H1 (cell line): ENCODE results near the gene SLC24A3.

Experiments used
- EP300 ChIP-seq, 2 experiments: IDR thresholded peaks; 1 replicate in 1 of 2; 2 replicates in 1 of 2; pipeline ENCODE4 v1.6.1; 2011 to 2012; ENCODE audit warnings: low read depth in 2 of 2, low read length in 2 of 2, mild to moderate bottlenecking in 2 of 2, borderline replicate concordance in 1 of 2, inconsistent platforms in 1 of 2, moderate library complexity in 1 of 2
- FOSL1 ChIP-seq: IDR thresholded peaks from 2 replicates; pipeline ENCODE4 v1.6.1; 2011; ENCODE audit warnings: mild to moderate bottlenecking, low read depth, low read length, moderate library complexity; ENCODE audit not compliant: insufficient read depth
- RAD21 ChIP-seq, 2 experiments: IDR thresholded peaks in 1 of 2; conservative IDR thresholded peaks in 1 of 2; 2 replicates each; pipeline ENCODE4 v1.6.1; 2011; ENCODE audit warnings: low read depth in 2 of 2, low read length in 2 of 2, improper control_type of control experiment in 1 of 2, inconsistent platforms in 1 of 2, mild to moderate bottlenecking in 1 of 2, moderate library complexity in 1 of 2
- RBBP5 ChIP-seq: IDR thresholded peaks from 2 replicates; pipeline ENCODE4 v1.7.1; 2012; ENCODE audit warnings: low read depth, mild to moderate bottlenecking, inconsistent platforms, low read length, moderate library complexity, borderline replicate concordance
- RXRA ChIP-seq: IDR thresholded peaks from 2 replicates; pipeline ENCODE4 v1.6.1; 2011; ENCODE audit warnings: low read depth, mild to moderate bottlenecking, low read length, moderate library complexity; ENCODE audit not compliant: insufficient read depth
- SP4 ChIP-seq: IDR thresholded peaks from 2 replicates; pipeline ENCODE4 v1.6.1; 2012; ENCODE audit warnings: low read length, inconsistent platforms
- TF ChIP-seq, protein P1 (sequence below), 3 experiments: IDR thresholded peaks; 1 replicate in 2 of 3; 2 replicates in 1 of 3; pipeline versions ENCODE4 v1.5.1 to v1.6.1; 2011; ENCODE audit warnings: low read length in 3 of 3, mild to moderate bottlenecking in 3 of 3, inconsistent platforms in 2 of 3, low read depth in 1 of 3, moderate library complexity in 1 of 3; ENCODE audit not compliant: insufficient read depth in 1 of 3; ENCODE audit errors: control extremely low read depth in 1 of 3

DNA sequence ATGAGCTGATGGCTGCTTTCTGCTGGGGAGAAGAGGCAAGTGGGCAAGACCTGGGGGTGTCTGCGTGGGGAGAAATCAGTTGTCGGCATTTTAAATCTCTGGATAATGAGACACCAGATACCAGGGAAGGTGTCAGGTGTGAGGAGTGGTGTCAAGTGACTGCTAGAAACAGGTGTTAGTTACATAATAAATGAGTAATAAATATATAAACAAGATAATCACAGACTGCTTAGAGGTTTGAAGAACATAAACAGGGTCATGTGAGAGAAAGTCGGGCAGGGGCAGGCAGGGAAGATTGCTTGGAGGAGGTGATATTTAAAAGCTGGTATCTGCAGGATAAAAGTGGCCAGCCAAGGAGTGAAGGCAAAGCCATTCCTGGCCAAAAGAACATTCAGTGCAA lies 458.4 kb downstream of the SLC24A3 start:
- TF ChIP-seq, protein P1, sequence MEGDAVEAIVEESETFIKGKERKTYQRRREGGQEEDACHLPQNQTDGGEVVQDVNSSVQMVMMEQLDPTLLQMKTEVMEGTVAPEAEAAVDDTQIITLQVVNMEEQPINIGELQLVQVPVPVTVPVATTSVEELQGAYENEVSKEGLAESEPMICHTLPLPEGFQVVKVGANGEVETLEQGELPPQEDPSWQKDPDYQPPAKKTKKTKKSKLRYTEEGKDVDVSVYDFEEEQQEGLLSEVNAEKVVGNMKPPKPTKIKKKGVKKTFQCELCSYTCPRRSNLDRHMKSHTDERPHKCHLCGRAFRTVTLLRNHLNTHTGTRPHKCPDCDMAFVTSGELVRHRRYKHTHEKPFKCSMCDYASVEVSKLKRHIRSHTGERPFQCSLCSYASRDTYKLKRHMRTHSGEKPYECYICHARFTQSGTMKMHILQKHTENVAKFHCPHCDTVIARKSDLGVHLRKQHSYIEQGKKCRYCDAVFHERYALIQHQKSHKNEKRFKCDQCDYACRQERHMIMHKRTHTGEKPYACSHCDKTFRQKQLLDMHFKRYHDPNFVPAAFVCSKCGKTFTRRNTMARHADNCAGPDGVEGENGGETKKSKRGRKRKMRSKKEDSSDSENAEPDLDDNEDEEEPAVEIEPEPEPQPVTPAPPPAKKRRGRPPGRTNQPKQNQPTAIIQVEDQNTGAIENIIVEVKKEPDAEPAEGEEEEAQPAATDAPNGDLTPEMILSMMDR (IDR thresholded peaks at IDR 0.05; ENCODE audit: control extremely low read depth in 1 of 3, insufficient read depth in 1 of 3, low read depth in 1 of 3, low read length in 3 of 3): no peak
- TF ChIP-seq SP4 (no peak), RXRA (no peak), RAD21 (IDR thresholded peaks at IDR 0.05 in 1 of 2, conservative IDR thresholded peaks at IDR 0.05 in 1 of 2; ENCODE audit: low read depth in 2 of 2, low read length in 2 of 2) (no peak), RBBP5 (no peak), EP300 (IDR thresholded peaks at IDR 0.05; ENCODE audit: borderline replicate concordance in 1 of 2, low read depth in 2 of 2, low read length in 2 of 2) (no peak), FOSL1 (no peak)
